Endothelial cell of umbilical vein (primary cell): ENCODE data around the gene LARP1. TPM values are rescaled to one million over a fixed set of nuclear protein-coding genes. Genes with fewer than 3 reads are reported as not detected.

ENCODE experiments used
- BruUV-seq: library from RNA; stranded (reverse); fragments of 400-500 nt; replicated peaks from 2 replicates; lab custom pipeline; 2021; lab: Mats Ljungman, UMichigan
- CTCF ChIA-PET: fragments of 300-600, 350-600 bp; sonication (Branson Sonifier 250); formaldehyde crosslinking; loops from one replicate; lab custom pipeline; 2021; ENCODE audit warnings: antibody characterized with exemption, inconsistent platforms; lab: Charles Lee
- POLR2A ChIA-PET: fragments of 300-600, 350-600 bp; sonication (Branson Sonifier 250); formaldehyde crosslinking; loops from one replicate; lab custom pipeline; 2021; ENCODE audit warnings: antibody characterized with exemption, inconsistent platforms; lab: Charles Lee
- DNase-seq: peaks from one replicate; pipeline ENCODE4 v3.0.0-alpha.2; 2011; ENCODE audit warnings: low read depth, low spot score
- FAIRE-seq: peaks from 2 replicates; lab custom pipeline; 2011; peaks lifted over from hg19 to GRCh38; lab: Jason Lieb, UNC
- H2AFZ ChIP-seq: 2 replicates; pipeline ENCODE4 v1.6.0; 2012; ENCODE audit warnings: low read depth, low read length, control low read depth, inconsistent platforms
- H3K27ac ChIP-seq: 2 replicates; pipeline ENCODE4 v1.5.1; 2011; ENCODE audit warnings: low read depth, mild to moderate bottlenecking, control low read depth, low read length, moderate library complexity; ENCODE audit not compliant: insufficient read depth
- H3K27me3 ChIP-seq, 2 experiments: 2 replicates each; pipeline versions ENCODE4 v1.6.0 to v1.6.1; 2011; ENCODE audit warnings: low read length in 2 of 2, mixed read lengths in 1 of 2; ENCODE audit not compliant: control insufficient read depth in 2 of 2, insufficient read depth in 2 of 2
- H3K36me3 ChIP-seq, 2 experiments: 2 replicates in 1 of 2; 3 replicates in 1 of 2; pipeline ENCODE4 v1.5.1; 2011; ENCODE audit warnings: low read length in 2 of 2, mild to moderate bottlenecking in 1 of 2, moderate library complexity in 1 of 2; ENCODE audit not compliant: control insufficient read depth in 2 of 2, insufficient read depth in 2 of 2; ENCODE audit errors: extremely low read depth in 1 of 2
- H3K4me1 ChIP-seq: 3 replicates; pipeline ENCODE4 v1.5.1; 2011; ENCODE audit warnings: mild to moderate bottlenecking, low read length; ENCODE audit not compliant: control insufficient read depth, insufficient read depth; ENCODE audit errors: extremely low read depth
- H3K4me2 ChIP-seq: 2 replicates; pipeline ENCODE4 v1.6.1; 2011; ENCODE audit warnings: low read length, control low read depth, mixed read lengths; ENCODE audit not compliant: insufficient read depth
- H3K4me3 ChIP-seq, 3 experiments: fragments of 200-600 bp in 1 of 3; sonication (generic), shearing (Covaris generic) in 1 of 3; replicated peaks in 1 of 3; 2 replicates each; pipeline ENCODE4 v1.5.1; 2011 to 2016; ENCODE audit warnings: control low read depth in 3 of 3, low read length in 3 of 3, mild to moderate bottlenecking in 2 of 3, inconsistent platforms in 1 of 3, low read depth in 1 of 3, moderate library complexity in 1 of 3; ENCODE audit not compliant: insufficient read depth in 1 of 3
- H3K79me2 ChIP-seq: 2 replicates; pipeline ENCODE4 v1.6.0; 2012; ENCODE audit warnings: low read length, inconsistent platforms; ENCODE audit not compliant: control insufficient read depth, insufficient read depth
- H3K9ac ChIP-seq: replicated peaks from 2 replicates; pipeline ENCODE3; 2011; ENCODE audit warnings: low read length, control low read depth; ENCODE audit not compliant: insufficient read depth; ENCODE audit errors: extremely low read depth
- H3K9me1 ChIP-seq: replicated peaks from 3 replicates; pipeline ENCODE4 v1.6.0; 2011; ENCODE audit warnings: mild to moderate bottlenecking, low read length; ENCODE audit not compliant: control insufficient read depth, insufficient read depth; ENCODE audit errors: extremely low read depth
- H3K9me3 ChIP-seq: replicated peaks from 2 replicates; pipeline ENCODE4 v1.5.1; 2012; ENCODE audit warnings: low read length, inconsistent platforms; ENCODE audit not compliant: control insufficient read depth, insufficient read depth
- H4K20me1 ChIP-seq: replicated peaks from 2 replicates; pipeline ENCODE3; 2011; ENCODE audit warnings: mild to moderate bottlenecking, low read length; ENCODE audit not compliant: control insufficient read depth, insufficient read depth; ENCODE audit errors: extremely low read depth
- EZH2 ChIP-seq: IDR thresholded peaks from 2 replicates; pipeline ENCODE4 v1.6.1; 2012; ENCODE audit warnings: borderline replicate concordance, low read depth, mild to moderate bottlenecking, moderate library complexity, low read length, inconsistent platforms; ENCODE audit not compliant: severe bottlenecking
- FOS ChIP-seq: IDR thresholded peaks from 2 replicates; pipeline ENCODE4 v1.6.1; 2011; ENCODE audit warnings: mild to moderate bottlenecking, low read length, moderate library complexity, borderline replicate concordance; ENCODE audit not compliant: insufficient read depth
- GATA2 ChIP-seq: IDR thresholded peaks from 2 replicates; pipeline ENCODE4 v1.7.0; 2011; ENCODE audit warnings: low read depth, mild to moderate bottlenecking, moderate library complexity, mixed read lengths, low read length; ENCODE audit not compliant: insufficient read length, insufficient read depth
- JUN ChIP-seq: IDR thresholded peaks from 2 replicates; pipeline ENCODE4 v1.6.1; 2011; ENCODE audit warnings: borderline replicate concordance, low read depth; ENCODE audit not compliant: insufficient read length, insufficient read depth
- MYC ChIP-seq: IDR thresholded peaks from one replicate; pipeline ENCODE4 v1.6.1; 2011; ENCODE audit warnings: mild to moderate bottlenecking, low read depth, low read length
- POLR2A ChIP-seq: IDR thresholded peaks from 2 replicates; pipeline ENCODE4 v1.6.1; 2012; ENCODE audit warnings: low read depth, mild to moderate bottlenecking, control low read depth, low read length
- POLR2AphosphoS5 ChIP-seq: IDR thresholded peaks from 2 replicates; pipeline ENCODE4 v1.6.1; 2012; ENCODE audit warnings: low read depth, mild to moderate bottlenecking, control low read depth, low read length, moderate library complexity; ENCODE audit not compliant: insufficient read depth
- dilution Hi-C: fragments of 300-500 bp; cut with MboI; formaldehyde crosslinking; loops from one replicate; pipeline ENCODE4 v1.15.0; 2019; ENCODE audit warnings: low sequenced_read_pairs; ENCODE audit not compliant: extremely low pct_ligation_motif_present
- intact Hi-C: fragments of 100-400 bp; cut with micrococcal nuclease; formaldehyde crosslinking; loops from one replicate; pipeline ENCODE4 v1.10.0; 2022
- polyA plus RNA-seq, 4 experiments: library from polyadenylated mRNA; depleted of rRNA in 3 of 4; stranded (reverse) in 3 of 4; unstranded in 1 of 4; fragments of >200 nt; gene quantifications; 2 replicates each; pipeline versions ENCODE4 v1.2.1 to v1.2.3, GENCODE V29; 2011 to 2012; ENCODE audit warnings: missing spikeins in 1 of 4
- total RNA-seq: library from RNA; stranded (reverse); gene quantifications from 2 replicates; pipeline ENCODE4 v1.2.3, GENCODE V29; 2021
- TF ChIP-seq, protein P1 (sequence below): IDR thresholded peaks from 2 replicates; pipeline ENCODE4 v1.6.1; 2011; ENCODE audit not compliant: insufficient read depth, insufficient read length
- TF ChIP-seq, protein P2 (sequence below), 2 donors: IDR thresholded peaks; 1 replicate in 1 of 2; 2 replicates in 1 of 2; pipeline ENCODE4 v1.5.1; 2011; ENCODE audit warnings: low read length in 2 of 2, mild to moderate bottlenecking in 2 of 2, moderate library complexity in 2 of 2, control low read depth in 1 of 2, inconsistent platforms in 1 of 2, low read depth in 1 of 2; ENCODE audit not compliant: insufficient read depth in 1 of 2; ENCODE audit errors: extremely low read depth in 1 of 2

LARP1 gene
- total and polyA plus RNA-seq, 2 donors (not counting 3 experiments of a cell fraction or from before 2014, with no cell fraction given): 70.4 to 252 TPM

DNA sequence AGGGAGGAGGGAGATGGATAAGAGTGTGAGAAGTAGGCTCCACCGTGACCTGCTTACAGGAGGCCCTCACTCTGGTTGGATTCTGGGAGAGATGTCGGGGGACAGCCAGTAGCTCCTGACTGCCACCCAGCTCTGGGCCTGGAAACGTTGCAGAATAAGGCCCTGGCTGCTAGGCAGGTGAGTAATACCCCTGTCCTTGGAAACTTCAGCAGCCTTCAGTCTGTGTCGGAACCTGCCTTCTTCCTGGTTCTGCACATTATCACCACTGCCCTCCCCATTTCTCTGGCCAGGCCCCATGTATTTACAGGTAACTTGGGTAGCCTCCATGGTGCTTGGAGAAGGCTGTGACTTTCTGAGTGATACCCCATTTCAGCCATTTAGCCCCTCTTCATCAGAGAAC is 68.4 kb downstream of the LARP1 start:
- BruUV-seq: no TSS peak

DNA sequence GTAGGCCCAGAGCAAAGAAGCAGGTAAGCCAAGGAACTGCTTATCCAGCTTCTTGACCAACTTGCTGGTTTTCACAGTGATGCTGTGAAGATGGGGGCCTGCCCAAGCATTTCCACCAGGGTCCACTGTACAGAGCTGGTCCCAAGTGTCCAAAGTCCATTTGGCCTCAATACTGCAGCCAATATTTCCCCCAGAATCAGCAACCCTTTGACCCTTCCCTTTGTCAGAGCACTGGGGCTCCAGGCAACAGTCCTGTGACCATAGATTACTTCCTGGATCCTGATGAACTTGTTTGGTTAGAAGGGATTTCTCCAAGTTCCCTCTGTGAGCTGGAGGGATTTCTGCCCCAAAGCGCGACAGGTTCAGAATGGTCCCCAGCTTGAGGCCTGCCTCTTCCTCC is 68.9 kb downstream of the LARP1 start:
- FAIRE-seq (no peak), DNase-seq (no peak)
- peaks cover 0 to 15% of the 10 kb centered on the region in 2 experiments for H3K36me3 ChIP-seq
- no peak overlapping the region for H3K4me2 ChIP-seq
- H3K9me3 ChIP-seq: no peaks in the 10 kb centered on the region
- no peaks in the 10 kb centered on the region for H3K79me2 ChIP-seq
- no peak overlapping the region for H2AFZ ChIP-seq
- no peaks in the 10 kb centered on the region for H3K27me3 ChIP-seq
- dilution Hi-C loops (no loop called here), intact Hi-C loops (no loop called here)
- no TSS peak for BruUV-seq
- no peaks in the 10 kb centered on the region for H3K9me1 ChIP-seq
- no peak overlapping the region for H3K4me3 ChIP-seq
- POLR2A ChIA-PET: interaction anchor here (0.6 kb wide), 1 partner anchor 12 kb away, joined by 9 read pairs; no protein-coding TSS in a partner anchor
- H3K27ac ChIP-seq: no peak overlapping the region
- CTCF ChIA-PET: no interaction called here
- no peaks in the 10 kb centered on the region for H4K20me1 ChIP-seq
- no peaks in the 10 kb centered on the region for H3K4me1 ChIP-seq
- H3K9ac ChIP-seq: no peak overlapping the region
- TF ChIP-seq POLR2A (no peak), EZH2 (no peak), POLR2AphosphoS5 (no peak), JUN (no peak), GATA2 (no peak), MYC (no peak), FOS (no peak)
- TF ChIP-seq, protein P1, sequence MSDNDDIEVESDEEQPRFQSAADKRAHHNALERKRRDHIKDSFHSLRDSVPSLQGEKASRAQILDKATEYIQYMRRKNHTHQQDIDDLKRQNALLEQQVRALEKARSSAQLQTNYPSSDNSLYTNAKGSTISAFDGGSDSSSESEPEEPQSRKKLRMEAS: no peak
- TF ChIP-seq, protein P2, sequence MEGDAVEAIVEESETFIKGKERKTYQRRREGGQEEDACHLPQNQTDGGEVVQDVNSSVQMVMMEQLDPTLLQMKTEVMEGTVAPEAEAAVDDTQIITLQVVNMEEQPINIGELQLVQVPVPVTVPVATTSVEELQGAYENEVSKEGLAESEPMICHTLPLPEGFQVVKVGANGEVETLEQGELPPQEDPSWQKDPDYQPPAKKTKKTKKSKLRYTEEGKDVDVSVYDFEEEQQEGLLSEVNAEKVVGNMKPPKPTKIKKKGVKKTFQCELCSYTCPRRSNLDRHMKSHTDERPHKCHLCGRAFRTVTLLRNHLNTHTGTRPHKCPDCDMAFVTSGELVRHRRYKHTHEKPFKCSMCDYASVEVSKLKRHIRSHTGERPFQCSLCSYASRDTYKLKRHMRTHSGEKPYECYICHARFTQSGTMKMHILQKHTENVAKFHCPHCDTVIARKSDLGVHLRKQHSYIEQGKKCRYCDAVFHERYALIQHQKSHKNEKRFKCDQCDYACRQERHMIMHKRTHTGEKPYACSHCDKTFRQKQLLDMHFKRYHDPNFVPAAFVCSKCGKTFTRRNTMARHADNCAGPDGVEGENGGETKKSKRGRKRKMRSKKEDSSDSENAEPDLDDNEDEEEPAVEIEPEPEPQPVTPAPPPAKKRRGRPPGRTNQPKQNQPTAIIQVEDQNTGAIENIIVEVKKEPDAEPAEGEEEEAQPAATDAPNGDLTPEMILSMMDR (IDR thresholded peaks at IDR 0.05; ENCODE audit: extremely low read depth in 1 of 2, insufficient read depth in 1 of 2, low read depth in 1 of 2, low read length in 2 of 2): no peak

More for the DNA sequence above, 68.4 kb downstream of the LARP1 start:
- Histone ChIP-seq H3K27ac (no peak overlapping the region), H3K79me2 (no peaks in the 10 kb centered on the region), H3K27me3 (no peaks in the 10 kb centered on the region), H3K4me3 (no peak overlapping the region), H3K36me3 (peaks cover 0 to 15% of the 10 kb centered on the region in 2 experiments), H3K4me2 (no peak overlapping the region), H3K9me1 (no peaks in the 10 kb centered on the region), H3K9me3 (no peaks in the 10 kb centered on the region), H3K9ac (no peak overlapping the region), H4K20me1 (no peaks in the 10 kb centered on the region), H3K4me1 (no peaks in the 10 kb centered on the region), H2AFZ (no peak overlapping the region)
- no peak for FAIRE-seq
- POLR2A ChIA-PET: interaction anchor here (0.6 kb wide), 1 partner anchor 12 kb away, joined by 9 read pairs; no protein-coding TSS in a partner anchor
- dilution Hi-C loops: no loop called here
- intact Hi-C loops: no loop called here
- CTCF ChIA-PET: interaction anchor here (1.6 kb wide), 1 partner anchor 11 kb away, joined by 3 read pairs; no protein-coding TSS in a partner anchor
- DNase-seq: no peak
- TF ChIP-seq EZH2: no peak
- TF ChIP-seq POLR2AphosphoS5: peak; percentile 21
- no peak for TF ChIP-seq FOS
